Measurements from ENCODE around the gene FRMD3. TPM values are rescaled to one million over a fixed set of nuclear protein-coding genes. Genes with fewer than 3 reads are reported as not detected.
A peak's percentile ranks its signal among the peaks of the same experiment; 100 is the strongest.

FRMD3 gene
- total RNA-seq, 1 experiment from 2014 or later: 14.5 TPM

DNA sequence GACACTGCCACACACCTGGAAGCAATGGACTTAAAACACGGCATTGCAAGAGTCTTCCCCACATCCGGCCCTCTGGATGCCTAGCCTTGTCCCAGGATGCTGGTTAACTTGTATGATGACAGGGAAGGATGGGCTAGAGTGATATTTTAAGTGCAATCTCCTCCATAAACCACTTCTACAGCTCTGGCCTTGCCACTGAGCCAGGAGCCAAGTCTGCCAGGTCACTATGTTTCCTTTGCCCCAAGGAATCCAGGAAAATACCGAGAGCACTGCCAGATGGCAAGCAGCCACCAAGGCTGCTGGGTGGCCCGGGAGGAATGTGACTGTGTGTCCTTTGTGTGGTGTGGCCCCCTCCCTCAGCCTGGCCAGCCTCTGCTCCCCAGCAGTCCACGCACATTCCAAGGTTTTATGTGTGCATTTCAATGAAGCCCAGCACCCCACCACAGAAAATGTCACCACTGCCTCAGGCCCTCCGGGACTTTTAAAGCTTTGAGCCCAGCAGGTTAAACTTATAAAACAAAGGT, 106.0 kb downstream of the FRMD3 start:
- POLR2A ChIA-PET: no interaction called here

DNA sequence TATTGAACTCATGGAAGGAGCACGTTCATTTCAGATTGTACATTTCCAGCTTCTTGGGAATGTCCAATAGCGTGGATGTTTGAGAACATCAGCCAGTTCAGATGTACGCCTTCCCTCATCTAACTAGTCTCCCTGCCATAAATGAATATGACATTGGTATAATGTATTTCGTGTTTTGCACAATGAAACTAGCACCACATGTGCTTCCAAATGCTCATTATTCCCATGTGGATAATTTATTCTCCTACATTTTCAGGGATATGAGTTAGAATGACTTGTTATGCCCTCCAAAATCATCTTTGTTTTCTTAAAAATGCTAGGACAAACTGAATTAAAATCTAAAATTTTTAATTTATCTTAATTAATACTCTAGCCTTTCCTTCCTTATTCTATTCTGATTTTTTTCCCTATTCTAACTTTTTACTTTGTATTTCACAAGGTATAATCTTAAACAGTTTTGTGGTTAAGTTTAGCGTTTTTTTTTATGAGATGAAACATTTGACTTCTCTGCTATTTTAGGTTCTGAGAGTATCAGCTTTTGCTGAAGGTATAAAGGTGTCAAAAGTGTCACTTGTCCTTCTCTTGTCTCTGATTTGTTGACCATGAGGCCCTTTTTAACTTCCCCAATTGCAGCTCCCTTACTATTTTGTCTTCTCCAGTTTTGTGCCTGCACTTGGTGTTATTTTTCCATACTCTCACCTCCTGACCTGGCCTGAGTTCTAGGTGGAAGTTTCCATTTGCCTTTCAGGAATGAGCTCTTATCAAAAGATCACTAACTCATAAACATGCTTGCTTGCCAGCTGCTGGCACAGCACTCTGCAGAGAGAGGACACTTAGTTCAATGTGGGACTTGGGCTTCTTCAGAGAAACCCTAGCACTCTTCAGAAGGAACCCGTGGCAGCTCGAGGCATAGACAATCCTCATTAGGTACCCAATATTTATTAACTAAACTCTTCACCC, 106.8 kb downstream of the FRMD3 start:
- in situ Hi-C loops (cut with HindIII; ENCODE audit: low pct_unique_long_range_greater_than_20kb, low sequenced_read_pairs): no loop called here
- no peaks in the 10 kb centered on the region for H3K9me3 ChIP-seq (ENCODE audit: control insufficient read depth, insufficient read depth, low read depth, low read length)
- BruUV-seq (replicated peaks): no TSS peak
- H3K4me3 ChIP-seq (ENCODE audit: low read depth in 2 of 2, low read length in 2 of 2): peak overlapping the region; percentile 12 to 23; a peak in 1 of 4 replicates
- intact Hi-C loops (cut with micrococcal nuclease; ENCODE audit: unreplicated experiment): loop anchor here (5.0 kb wide), 1 partner anchor 96 kb away; no protein-coding TSS in a partner anchor
- no peaks in the 10 kb centered on the region for H3K36me3 ChIP-seq (ENCODE audit: control insufficient read depth, insufficient read depth, low read length)
- ChIA-PET CTCF (no interaction called here), POLR2A (no interaction called here)
- DNase-seq (ENCODE audit: low read depth, low spot score) (no peak), ATAC-seq (peak; percentile 86)
- H3K27me3 ChIP-seq (ENCODE audit: control insufficient read depth, insufficient read depth, low read length): no peaks in the 10 kb centered on the region
- TF ChIP-seq, protein P1, sequence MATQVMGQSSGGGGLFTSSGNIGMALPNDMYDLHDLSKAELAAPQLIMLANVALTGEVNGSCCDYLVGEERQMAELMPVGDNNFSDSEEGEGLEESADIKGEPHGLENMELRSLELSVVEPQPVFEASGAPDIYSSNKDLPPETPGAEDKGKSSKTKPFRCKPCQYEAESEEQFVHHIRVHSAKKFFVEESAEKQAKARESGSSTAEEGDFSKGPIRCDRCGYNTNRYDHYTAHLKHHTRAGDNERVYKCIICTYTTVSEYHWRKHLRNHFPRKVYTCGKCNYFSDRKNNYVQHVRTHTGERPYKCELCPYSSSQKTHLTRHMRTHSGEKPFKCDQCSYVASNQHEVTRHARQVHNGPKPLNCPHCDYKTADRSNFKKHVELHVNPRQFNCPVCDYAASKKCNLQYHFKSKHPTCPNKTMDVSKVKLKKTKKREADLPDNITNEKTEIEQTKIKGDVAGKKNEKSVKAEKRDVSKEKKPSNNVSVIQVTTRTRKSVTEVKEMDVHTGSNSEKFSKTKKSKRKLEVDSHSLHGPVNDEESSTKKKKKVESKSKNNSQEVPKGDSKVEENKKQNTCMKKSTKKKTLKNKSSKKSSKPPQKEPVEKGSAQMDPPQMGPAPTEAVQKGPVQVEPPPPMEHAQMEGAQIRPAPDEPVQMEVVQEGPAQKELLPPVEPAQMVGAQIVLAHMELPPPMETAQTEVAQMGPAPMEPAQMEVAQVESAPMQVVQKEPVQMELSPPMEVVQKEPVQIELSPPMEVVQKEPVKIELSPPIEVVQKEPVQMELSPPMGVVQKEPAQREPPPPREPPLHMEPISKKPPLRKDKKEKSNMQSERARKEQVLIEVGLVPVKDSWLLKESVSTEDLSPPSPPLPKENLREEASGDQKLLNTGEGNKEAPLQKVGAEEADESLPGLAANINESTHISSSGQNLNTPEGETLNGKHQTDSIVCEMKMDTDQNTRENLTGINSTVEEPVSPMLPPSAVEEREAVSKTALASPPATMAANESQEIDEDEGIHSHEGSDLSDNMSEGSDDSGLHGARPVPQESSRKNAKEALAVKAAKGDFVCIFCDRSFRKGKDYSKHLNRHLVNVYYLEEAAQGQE (IDR thresholded peaks at IDR 0.05; ENCODE audit: insufficient read depth in 1 of 2, low read depth in 2 of 2, low read length in 1 of 2): no peak
- TF ChIP-seq TCF7L2 (IDR thresholded peaks at IDR 0.05; ENCODE audit: low read depth, low read length) (no peak), POLR2AphosphoS5 (IDR thresholded peaks at IDR 0.05; ENCODE audit: low read depth, low read length) (no peak; the same call in 1 of the 2 replicates), SIN3A (IDR thresholded peaks at IDR 0.05; ENCODE audit: borderline replicate concordance, insufficient read depth, low read depth, low read length) (no peak)
- TF ChIP-seq, protein P2, sequence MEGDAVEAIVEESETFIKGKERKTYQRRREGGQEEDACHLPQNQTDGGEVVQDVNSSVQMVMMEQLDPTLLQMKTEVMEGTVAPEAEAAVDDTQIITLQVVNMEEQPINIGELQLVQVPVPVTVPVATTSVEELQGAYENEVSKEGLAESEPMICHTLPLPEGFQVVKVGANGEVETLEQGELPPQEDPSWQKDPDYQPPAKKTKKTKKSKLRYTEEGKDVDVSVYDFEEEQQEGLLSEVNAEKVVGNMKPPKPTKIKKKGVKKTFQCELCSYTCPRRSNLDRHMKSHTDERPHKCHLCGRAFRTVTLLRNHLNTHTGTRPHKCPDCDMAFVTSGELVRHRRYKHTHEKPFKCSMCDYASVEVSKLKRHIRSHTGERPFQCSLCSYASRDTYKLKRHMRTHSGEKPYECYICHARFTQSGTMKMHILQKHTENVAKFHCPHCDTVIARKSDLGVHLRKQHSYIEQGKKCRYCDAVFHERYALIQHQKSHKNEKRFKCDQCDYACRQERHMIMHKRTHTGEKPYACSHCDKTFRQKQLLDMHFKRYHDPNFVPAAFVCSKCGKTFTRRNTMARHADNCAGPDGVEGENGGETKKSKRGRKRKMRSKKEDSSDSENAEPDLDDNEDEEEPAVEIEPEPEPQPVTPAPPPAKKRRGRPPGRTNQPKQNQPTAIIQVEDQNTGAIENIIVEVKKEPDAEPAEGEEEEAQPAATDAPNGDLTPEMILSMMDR (IDR thresholded peaks at IDR 0.05): no peak
- peak overlapping the region; percentile 96 for H3K27ac ChIP-seq (ENCODE audit: low read length)
- peaks cover 36% of the 10 kb centered on the region for H3K4me1 ChIP-seq (ENCODE audit: control insufficient read depth, insufficient read depth, low read length)

More for the DNA sequence above, 106.0 kb downstream of the FRMD3 start:
- ATAC-seq: peak; percentile 97
- Histone ChIP-seq H3K36me3 (ENCODE audit: control insufficient read depth, insufficient read depth, low read length) (no peaks in the 10 kb centered on the region), H3K4me1 (ENCODE audit: control insufficient read depth, insufficient read depth, low read length) (peaks cover 37% of the 10 kb centered on the region), H3K27ac (ENCODE audit: low read length) (peak overlapping the region; percentile 96), H3K9me3 (ENCODE audit: control insufficient read depth, insufficient read depth, low read depth, low read length) (no peaks in the 10 kb centered on the region), H3K4me3 (ENCODE audit: low read depth in 2 of 2, low read length in 2 of 2) (peak overlapping the region; percentile 12 to 23; a peak in 1 of 4 replicates), H3K27me3 (ENCODE audit: control insufficient read depth, insufficient read depth, low read length) (no peaks in the 10 kb centered on the region)
- no TSS peak for BruUV-seq (replicated peaks)
- no peak for DNase-seq (ENCODE audit: low read depth, low spot score)
- CTCF ChIA-PET: no interaction called here
- TF ChIP-seq SIN3A (IDR thresholded peaks at IDR 0.05; ENCODE audit: borderline replicate concordance, insufficient read depth, low read depth, low read length) (0 out of 2 replicates have a peak, but pooled peaks have one; percentile 35), TCF7L2 (IDR thresholded peaks at IDR 0.05; ENCODE audit: low read depth, low read length) (peak; percentile 93), POLR2AphosphoS5 (IDR thresholded peaks at IDR 0.05; ENCODE audit: low read depth, low read length) (peak; percentile 70; the same call in 1 of the 2 replicates)
- TF ChIP-seq, protein P1 (IDR thresholded peaks at IDR 0.05; ENCODE audit: insufficient read depth in 1 of 2, low read depth in 2 of 2, low read length in 1 of 2): no peak
- TF ChIP-seq, protein P2 (IDR thresholded peaks at IDR 0.05): no peak
- in situ Hi-C loops (cut with HindIII; ENCODE audit: low pct_unique_long_range_greater_than_20kb, low sequenced_read_pairs) (no loop called here), intact Hi-C loops (cut with micrococcal nuclease; ENCODE audit: unreplicated experiment) (loop anchor here (5.0 kb wide), 1 partner anchor 95 kb away; no protein-coding TSS in a partner anchor)

Data from Panc1 (cell line).